Dedifferentiated amniotic fluid mesenchymal stem cell (primary cell): ENCODE data around the gene CNGA1.

ENCODE experiments used
- DNase-seq: peaks from one replicate; pipeline ENCODE4 v3.0.0-alpha.2; 2016; ENCODE audit errors: extremely low spot score

Gene CNGA1

DNA sequence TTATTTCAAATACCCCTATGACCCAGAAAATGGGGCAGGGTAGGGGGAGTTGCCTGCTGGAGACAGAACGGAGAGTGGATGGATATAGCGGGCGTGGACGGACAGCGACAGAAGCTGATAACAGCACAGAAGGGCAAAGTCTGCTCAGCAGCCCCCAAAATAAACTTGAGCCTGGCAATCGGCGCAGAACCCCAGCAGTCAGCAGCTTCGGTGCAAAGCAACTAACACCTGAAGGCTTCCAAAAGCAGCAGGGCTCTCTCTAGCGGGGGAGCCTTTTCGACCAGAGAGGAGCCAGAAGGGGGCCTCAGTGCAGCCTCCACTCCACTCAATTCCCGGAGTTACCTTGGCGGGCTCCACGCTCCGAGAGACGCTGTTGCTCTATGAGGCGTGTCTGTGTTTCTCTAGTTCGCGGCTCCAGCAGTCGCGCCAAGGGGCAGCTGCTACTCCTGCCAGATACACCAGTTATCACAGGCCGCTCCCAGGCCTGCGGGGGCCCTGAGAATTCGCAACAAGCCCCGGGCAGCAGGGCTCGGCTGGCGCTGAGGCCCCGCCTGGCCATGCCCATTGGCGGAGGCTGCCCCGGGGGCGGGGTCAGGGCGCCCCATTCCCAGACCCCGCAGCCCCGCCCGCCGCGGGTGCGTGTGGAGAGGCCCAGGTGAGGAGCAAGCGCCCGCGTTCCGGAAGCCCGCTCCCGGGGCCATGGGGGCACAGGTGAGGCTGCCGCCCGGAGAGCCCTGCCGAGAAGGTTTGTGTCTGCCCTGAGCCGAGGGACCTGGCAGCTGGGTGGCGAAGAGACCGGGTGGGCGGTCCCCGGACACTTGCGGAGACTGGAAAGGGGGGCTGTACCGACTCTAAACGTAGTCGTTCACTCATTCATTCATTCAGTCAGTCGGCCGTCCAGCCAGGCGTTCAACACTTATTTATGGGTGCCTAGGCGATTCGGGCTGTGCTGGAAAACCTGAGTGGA, at the start of gene CNGA1, which contains the start of gene NIPAL1:
CNGA1 (minus strand) TSS at position 541 of the 967 bp plus-strand sequence. CDS start 63,992 bp downstream, outside the sequence.
NIPAL1 (plus strand) TSS at position 632 of the 967 bp plus-strand sequence; CDS start at position 700, 68 bp downstream.
- DNase-seq: no peak

DNA sequence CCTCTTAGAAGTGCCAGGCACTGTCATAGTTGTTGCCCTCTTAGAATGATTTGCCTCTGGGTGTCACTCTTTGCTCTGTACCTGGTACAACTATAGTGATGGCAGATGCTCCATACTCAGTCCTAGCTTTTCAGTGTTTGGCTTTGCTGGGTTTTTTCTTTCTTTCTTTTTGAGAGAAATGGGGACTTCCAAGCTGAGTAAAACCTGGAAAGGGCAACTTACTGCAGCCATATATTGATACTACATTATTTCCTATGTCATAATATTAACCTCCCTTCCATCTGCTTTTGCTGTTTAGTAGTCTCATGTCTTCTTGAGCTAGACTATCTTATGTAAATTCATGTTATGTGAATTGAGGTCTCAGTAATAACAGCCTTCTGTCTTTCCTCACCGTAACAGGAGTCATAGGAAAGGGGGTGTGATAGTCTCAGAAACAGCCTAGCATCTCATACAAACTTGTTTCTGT, 49.1 kb upstream of the CNGA1 start:
- DNase-seq: no peak

DNA sequence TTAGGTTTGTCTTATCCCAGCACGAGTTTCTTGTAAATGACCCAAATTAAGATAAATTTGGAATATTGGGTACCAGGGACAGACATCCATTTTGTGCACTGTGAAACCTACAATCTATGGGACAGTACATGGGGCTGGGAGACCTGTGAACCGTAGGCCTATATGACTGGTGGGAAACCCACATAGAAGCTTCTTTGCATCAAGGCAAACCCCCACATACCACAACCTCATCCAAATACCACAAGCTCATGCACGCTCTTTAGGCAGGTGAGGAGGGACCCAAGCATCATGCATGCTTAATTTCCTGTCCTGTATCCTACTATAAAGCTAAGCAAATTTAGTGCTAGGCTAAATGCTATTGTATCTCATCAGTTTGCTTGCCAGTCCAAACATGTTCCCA, 47.9 kb upstream of the CNGA1 start:
- no peak for DNase-seq

DNA sequence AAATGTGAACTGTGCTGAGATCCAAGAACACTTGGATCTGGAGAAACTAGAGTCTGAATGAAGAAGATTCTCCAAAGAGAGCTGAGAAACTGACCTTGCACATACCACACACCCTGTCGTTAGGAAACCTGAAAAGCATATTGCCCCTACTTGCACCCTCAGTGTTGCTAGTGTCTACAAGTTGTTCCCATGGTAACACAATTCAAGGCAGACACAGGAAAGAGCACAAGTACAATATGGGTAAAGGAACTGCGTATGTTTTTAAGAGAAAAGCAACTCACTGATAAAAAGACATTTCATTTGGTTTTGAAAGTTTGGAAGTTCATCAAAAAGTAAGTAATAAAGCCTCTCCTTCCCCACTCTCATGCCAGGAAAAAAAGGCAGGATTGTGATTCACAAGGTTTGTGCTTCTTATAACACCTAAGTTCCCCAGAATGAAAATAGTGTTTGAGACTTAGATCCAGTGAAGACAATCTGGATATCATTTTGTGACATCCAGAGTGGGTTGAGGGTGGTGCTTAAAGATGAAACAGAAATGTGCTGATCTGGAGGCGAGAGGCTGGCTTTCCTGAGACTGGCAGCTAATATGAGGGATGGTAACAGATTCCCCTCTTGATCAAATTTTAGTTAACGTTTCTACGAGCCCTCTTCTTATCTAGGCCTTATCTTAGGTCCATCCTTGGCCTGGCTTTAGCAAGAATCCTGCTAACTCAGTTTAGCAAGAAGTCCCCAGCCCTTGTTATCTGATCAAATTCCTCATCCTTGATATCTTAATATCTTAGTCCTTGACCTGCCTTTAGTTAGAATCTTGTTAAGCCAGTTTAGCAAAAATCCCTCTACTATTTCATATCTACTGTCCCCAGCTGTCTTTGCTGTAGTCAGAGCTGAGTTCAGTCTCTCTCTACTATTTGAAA, 42.4 kb upstream of the CNGA1 start:
- DNase-seq: no peak

DNA sequence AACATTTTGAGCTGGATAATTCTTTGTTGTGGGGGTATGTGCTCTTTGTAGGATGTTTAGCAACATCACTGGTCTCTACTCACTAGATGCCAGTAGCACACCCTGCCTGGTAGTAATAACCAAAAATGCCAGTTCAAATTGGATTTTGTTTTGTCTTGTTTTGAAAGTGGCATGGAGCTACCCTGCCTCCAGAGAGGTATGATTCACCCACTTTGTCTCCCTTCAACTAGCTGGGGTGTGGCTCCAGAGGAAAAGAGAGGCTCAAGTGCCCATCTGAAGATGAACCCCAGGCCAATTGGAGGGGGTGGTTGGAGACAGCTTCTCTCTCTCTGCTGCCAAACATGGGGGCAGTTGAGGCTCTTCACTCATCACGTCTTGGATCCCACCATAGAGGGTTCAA, 34.6 kb upstream of the CNGA1 start:
- DNase-seq: no peak

DNA sequence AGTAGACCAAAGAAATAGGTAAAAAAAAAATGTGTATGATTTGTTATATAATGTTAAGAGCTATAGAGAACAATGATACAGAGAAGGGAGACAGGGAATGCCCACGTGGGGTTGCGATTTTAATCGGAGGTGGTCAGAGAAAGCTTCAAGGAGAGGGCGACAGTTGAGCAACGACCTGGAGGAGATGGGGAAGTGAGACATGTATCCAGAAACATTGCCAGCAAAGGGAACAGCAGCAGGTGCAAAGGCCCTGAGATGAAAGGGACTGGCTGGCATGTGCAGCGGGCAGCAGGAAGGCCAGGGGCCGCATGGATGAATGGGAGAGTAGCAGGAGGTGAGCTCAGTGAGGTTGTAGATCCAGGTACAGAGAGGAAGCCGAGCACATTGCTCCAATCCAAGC, 33.0 kb upstream of the CNGA1 start:
- DNase-seq: no peak

DNA sequence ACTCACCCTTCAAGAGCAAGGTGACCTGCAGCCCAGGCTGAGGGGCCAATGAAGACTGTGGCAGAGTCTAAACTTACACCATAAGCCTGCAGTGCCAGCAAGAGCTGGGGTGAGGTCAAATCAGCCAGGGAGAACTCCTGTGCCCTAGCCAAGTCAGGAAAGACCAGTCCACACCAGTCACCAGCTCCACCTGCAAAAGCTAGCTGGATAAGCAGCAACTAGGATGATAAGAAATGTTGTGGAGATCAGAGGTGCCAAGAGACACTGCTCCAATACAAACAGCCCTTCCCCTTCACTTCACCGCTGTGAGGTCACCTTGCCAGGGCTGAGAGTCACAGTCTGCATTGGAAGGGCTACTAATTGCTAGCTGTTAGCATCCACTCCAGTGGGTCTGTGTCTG, 31.4 kb upstream of the CNGA1 start:
- no peak for DNase-seq

DNA sequence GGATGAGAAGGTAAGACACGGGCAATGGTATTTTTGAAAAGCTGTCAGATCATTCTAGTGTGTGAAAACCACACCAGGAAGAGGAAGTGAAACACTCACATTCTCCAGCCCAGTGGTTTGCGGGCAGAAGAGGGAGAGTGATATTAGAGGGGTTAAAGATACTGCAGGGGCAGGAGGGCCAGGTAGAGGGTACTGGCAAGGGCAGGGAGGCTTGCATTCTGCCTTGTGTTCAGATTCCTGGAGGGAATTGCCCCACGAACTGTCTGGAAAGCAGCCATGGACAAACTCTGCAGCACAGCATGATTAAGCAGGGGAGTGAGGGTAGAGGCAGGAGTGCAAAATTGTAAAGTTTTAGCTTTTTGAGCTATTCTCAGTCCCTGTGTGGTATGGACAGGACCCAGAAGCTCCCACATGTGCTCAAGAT, 31.0 kb upstream of the CNGA1 start:
- no peak for DNase-seq

DNA sequence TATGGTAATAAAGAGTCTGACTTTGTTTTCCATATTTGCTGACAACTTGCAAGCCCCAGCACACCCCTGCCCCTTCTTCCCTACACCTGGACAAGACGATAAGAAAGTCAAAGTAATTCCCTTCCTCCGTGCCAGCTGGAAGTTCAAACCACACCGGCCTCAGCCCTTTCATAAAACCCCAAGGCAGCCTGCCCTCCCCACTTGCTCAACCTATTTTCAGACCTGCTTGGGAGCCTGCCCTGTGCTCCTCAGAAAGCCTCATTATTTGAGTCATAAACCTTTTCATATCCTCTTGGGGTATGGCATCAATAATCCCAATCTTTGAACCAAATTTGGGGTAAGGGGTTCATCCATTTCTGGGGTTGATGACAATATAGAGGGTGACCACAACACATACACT, 29.6 kb upstream of the CNGA1 start:
- DNase-seq: no peak

DNA sequence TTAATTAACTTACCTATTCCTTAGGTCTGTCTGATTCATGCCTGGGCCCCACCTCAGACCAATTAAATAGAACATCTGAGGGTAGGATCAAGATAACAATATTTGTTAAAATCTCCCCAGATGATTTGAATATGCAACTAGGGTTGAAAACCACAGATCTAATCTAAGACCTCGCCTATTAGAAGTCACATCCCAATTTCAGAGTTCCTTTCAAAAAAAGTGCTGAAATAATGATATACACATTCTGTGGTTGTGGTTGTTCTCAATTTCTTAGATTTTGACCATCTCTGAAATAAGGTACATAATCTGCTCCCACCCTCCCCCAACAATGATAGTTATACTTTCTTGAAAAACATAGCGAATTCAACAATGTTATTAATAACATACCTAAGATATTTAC, 27.8 kb upstream of the CNGA1 start:
- no peak for DNase-seq

DNA sequence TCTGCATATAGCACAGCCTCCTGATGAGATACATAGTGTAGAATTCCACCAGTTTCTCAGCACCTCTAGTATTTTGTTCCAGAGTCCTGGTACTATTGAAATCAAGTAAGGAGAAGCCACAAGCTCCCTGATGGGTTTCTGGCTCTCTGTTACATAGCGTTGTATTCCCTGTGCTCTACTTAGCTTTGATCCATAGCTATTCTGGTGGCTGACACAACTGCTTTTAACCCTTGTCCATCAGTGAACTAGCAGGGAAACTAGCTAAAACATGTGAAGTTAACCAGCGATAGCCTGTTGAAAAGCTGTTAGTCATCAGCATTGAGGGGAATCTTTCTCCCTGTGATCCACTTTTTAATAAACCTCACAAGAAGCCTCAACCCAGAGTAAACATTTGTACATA, 27.0 kb upstream of the CNGA1 start:
- no peak for DNase-seq

DNA sequence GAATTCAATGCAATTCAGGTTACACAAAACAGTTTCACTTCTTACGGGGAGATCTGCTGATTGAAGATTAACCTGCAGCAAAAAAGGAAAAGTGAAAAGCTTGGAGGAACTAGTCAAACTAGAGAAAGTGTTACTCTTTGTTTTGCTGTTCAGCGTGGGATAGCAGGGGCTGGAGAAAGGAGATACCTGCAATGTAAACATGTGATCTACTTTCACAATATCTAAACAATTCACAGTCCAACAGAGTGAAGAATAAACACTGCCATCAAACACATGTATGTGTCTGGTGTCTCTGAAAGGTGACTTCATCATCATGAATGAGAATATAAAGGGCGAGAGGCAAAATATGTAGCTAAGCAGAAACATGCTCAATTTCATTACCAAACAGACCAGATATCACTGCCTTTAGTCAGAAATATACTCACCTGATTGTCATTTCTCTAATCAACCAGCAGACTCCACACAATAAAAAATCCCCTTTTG, 26.5 kb upstream of the CNGA1 start:
- DNase-seq: no peak

DNA sequence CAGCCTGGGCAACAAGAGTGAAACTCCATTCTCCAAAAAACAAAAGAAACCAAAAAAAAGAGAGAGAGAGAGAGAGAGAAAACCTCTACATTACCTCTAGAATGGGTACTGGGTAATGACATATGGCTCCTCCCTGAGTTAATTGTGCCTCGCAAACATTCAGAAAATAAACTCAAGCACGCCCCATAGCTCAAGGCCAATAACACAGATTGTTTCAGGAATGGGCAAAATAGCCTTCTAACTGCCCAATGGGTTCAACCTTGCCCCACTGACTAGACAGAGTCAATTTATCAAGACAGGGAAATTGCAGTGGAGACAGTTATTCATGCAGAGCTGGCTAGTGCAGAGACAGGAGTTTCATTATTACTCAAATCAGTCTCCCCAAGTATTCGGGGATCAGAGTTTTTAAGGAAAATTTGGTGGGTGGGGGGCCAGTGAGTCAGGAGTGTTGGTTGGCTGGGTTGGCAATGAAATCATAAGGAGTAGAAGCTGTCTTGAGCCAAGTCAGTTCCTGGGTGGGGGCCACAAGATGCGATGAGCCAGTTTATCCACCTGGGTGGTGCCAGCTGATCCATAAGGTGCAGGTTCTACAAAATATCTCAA, 25.2 kb upstream of the CNGA1 start:
- no peak for DNase-seq

DNA sequence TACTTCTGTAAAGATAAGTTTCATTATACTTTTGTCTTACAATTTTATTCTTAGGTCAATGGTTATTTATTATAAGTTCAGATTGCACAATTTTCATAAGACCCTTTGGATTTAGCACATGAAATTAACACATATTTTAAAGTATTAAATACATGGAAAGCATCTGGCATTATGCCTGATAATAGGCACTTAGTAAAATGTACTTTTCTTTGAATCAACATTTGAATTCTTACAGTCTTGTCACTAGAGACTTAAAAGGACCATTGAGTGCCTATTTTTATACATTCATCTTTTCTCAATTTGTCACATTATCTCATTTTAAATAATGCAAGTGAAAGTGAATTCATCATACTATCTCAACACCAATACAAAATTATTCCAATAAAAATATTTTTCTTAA, 23.1 kb upstream of the CNGA1 start:
- no peak for DNase-seq

DNA sequence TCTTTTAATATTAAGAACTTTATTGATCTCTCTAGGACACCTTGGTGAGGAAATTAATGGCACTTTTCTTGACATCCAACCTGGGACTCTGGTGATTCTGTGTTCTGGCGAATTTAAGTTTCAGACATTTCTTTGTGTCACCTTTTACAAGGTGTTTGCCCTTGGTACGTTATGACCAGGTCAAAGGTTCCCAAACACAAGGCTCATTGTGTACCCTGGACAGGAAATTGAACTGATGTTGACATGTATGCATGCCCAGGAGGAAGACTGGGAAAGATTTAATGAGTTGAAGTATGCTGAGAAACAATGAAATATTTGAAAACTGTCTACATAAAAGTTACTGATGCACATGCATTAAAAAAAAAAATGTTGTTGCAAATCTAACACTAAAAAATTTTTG, 22.2 kb upstream of the CNGA1 start:
- DNase-seq: no peak

DNA sequence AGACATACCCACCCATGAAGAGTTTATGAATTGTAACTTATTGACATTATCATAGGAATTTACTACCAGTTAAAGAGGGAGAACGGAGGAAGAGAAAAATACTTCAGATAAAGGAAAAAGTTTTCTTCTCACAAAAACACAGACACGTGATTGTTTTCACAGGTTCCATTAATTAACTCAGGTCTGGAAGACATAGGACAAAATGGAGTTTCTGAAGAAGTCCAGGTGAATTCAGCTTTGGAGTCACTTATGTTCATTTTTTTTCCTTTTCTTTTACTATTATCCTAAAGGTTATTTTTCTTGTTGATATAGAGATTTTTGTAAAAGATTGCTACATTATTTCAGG, 20.6 kb upstream of the CNGA1 start:
- no peak for DNase-seq

DNA sequence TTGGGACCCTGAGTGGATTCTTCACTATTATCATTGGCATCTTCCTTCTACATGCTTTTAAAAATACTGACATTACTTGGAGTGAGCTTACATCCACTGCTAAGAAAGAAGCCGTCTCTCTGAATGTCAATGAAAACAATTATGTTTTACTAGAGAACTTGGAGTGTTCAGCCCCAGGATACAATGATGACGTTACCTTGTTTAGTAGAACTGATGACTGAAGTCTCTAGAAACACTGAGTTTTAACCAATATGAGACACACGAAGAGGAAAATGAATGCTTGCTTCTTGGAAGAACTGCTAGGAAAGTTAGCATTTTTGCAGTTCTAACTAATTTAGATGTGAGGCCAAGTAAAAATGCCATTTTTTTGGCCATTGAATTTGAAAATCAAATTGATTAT, 19.5 kb upstream of the CNGA1 start:
- DNase-seq: no peak

DNA sequence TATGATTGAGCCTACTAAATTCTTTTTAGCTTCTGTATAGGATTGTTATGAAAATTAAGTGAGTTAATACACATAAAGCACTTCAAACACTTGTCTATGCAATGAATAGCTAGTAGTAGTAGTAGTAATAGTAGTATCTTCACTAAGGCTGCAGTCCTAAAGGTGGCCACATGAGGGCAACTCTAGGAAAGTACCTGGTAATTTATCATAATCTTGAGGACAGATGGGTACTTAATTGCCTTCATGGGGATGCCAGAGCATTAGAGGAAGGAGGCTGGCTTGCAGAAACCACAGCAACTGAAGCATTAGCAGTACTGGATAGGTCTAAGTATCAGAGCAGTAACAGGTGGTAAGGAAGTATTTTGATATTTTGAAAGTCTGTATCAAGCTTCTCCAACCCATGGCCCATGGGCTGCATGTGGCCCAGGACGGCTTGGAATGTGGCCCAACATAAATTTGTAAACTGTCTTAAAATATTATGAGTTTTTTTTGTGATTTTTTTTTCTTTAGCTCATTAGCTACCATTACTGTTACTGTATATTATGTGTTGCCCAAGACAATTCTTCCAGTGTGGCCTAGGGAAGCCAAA, 17.4 kb upstream of the CNGA1 start:
- no peak for DNase-seq

DNA sequence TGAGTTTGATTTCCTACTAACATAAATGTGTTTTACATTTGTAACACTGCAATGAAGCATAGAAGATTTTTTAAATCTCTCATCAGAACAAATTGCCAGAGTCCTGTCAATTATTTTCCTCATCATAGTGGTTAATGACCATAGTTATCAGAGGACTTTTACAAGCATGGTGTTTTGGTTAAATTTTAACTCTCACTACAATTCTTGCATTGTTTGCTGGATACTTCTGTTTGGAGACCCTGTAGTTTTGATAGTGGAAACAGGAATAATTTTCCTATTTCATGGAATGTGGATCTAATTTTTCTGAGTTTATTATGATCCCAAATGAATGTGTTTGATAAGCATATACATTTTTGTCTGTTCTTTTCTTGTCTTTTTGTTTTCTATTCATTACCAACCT, 16.9 kb upstream of the CNGA1 start:
- no peak for DNase-seq

DNA sequence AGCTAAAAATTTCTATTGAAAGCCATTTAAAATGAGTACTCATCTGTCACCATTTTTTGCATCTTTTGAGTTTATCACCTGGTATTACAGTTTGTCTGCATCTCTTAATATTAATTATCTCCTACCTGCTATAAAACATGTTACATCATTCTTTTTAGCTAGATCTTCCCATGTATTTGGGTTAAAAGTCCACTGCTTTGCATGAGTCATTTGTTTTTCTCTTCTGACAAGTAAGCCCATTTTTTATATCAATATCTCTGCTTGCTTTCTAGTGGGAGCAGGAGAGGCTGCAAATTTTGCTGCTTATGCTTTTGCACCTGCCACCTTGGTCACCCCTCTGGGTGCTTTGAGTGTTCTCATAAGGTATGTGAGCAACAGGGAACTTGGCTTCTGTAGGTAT, 16.2 kb upstream of the CNGA1 start:
- no peak for DNase-seq

DNA sequence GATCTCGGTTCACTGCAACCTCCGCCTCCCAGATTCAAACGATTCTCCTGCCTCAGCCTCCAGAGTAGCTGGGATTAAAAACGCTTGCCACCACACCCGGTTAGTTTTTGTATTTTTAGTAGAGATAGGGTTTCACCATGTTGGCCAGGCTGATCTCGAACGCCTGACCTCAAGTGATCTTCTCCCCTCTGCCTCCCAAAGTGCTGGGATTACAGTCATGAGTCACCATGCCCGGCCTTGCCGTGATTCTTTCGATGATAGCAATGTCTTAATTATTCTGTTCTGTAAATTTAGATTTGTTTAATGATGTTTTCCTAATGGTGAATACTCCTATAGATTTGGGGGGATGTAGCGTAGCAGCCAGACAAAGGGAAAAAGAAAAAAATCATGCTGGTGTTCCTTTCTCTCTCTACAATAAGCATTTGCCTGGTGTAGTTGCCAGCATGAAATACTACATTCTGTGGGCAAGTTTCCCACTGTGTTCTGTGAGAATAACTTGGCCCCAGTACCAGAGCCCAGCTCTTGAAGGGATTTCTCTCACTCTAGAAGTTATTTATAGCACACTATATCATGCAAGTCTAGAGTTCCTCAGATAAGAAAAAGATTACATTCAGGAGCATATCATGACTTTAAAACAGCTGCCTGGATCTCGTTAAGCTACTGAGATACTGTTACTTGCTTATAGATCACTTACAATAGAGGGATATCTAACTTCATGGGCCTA, 15.5 kb upstream of the CNGA1 start:
- DNase-seq: peak; percentile 55
